DND-41 (cell line): ENCODE results near the gene ZDHHC6.

ENCODE experiments used
- CTCF ChIP-seq: IDR thresholded peaks from 2 replicates; pipeline ENCODE4 v1.5.1; 2012; ENCODE audit warnings: borderline replicate concordance, low read length, moderate library complexity, mild to moderate bottlenecking; ENCODE audit not compliant: poor library complexity, severe bottlenecking; ENCODE audit errors: extremely low read depth
- EZH2 ChIP-seq: IDR thresholded peaks from 3 replicates; pipeline ENCODE4 v1.6.1; 2012; ENCODE audit warnings: borderline replicate concordance, low read depth, mild to moderate bottlenecking, moderate library complexity, low read length, inconsistent platforms; ENCODE audit not compliant: severe bottlenecking

GRCh38 chr10:112383325-112383724 lies 63.4 kb downstream of the ZDHHC6 start:
- TF ChIP-seq CTCF (no peak), EZH2 (no peak)
